ENCODE results near the gene TENM3. TPM values are rescaled to one million over a fixed set of nuclear protein-coding genes. Genes with fewer than 3 reads are reported as not detected.
A peak's percentile ranks its signal among the peaks of the same experiment; 100 is the strongest.
"Not testable (repeated sequence)": the region's sequence is repeated elsewhere in the genome, so short reads cannot be mapped to it uniquely, and the experiment has no call there.

TENM3 gene
- polyA plus RNA-seq, 4 donors: 14.4 to 17.3 (median 15.4) TPM

- no peak for DNase-seq (ENCODE audit: low read depth in 4 of 4, low spot score in 2 of 4)
Observed at GRCh38 chr4:182382941-182383340, 139.7 kb downstream of the TENM3 start.

GRCh38 chr4:182384631-182385091 lies 141.5 kb downstream of the TENM3 start:
- DNase-seq (ENCODE audit: low read depth in 4 of 4, low spot score in 2 of 4): peak; percentile 7 to 17 (median 14)

GRCh38 chr4:182385897-182386296 lies 142.7 kb downstream of the TENM3 start:
- DNase-seq (ENCODE audit: low read depth in 4 of 4, low spot score in 2 of 4): no peak

- not testable (repeated sequence) for DNase-seq (ENCODE audit: low read depth in 4 of 4, low spot score in 2 of 4)
Observed at GRCh38 chr4:182386576-182386975, 143.4 kb downstream of the TENM3 start.

- DNase-seq (ENCODE audit: low read depth in 4 of 4, low spot score in 2 of 4): no peak
Observed at GRCh38 chr4:182391111-182391684, 148.0 kb downstream of the TENM3 start.

- no peak for DNase-seq (ENCODE audit: low read depth in 4 of 4, low spot score in 2 of 4)
Observed at GRCh38 chr4:182394181-182394580, 151.0 kb downstream of the TENM3 start.

GRCh38 chr4:182400081-182400480 lies 156.9 kb downstream of the TENM3 start:
- no peak for DNase-seq (ENCODE audit: low read depth in 4 of 4, low spot score in 2 of 4)

- no peak for DNase-seq (ENCODE audit: low read depth in 4 of 4, low spot score in 2 of 4)
Observed at GRCh38 chr4:182400790-182401189, 157.6 kb downstream of the TENM3 start.

- no peak for DNase-seq (ENCODE audit: low read depth in 4 of 4, low spot score in 2 of 4)
Observed at GRCh38 chr4:182404376-182404775, 161.2 kb downstream of the TENM3 start.

- DNase-seq (ENCODE audit: low read depth in 4 of 4, low spot score in 2 of 4): no peak
Observed at GRCh38 chr4:182405087-182405486, 161.9 kb downstream of the TENM3 start.

- DNase-seq (ENCODE audit: low read depth in 4 of 4, low spot score in 2 of 4): no peak
Observed at GRCh38 chr4:182409271-182409670, 166.1 kb downstream of the TENM3 start.

- no peak for DNase-seq (ENCODE audit: low read depth in 4 of 4, low spot score in 2 of 4)
Observed at GRCh38 chr4:182411391-182411790, 168.2 kb downstream of the TENM3 start.

GRCh38 chr4:182413550-182413949 lies 170.3 kb downstream of the TENM3 start:
- no peak for DNase-seq (ENCODE audit: low read depth in 4 of 4, low spot score in 2 of 4)

GRCh38 chr4:182415116-182415515 lies 171.9 kb downstream of the TENM3 start:
- DNase-seq (ENCODE audit: low read depth in 4 of 4, low spot score in 2 of 4): no peak

- no peak for DNase-seq (ENCODE audit: low read depth in 4 of 4, low spot score in 2 of 4)
Observed at GRCh38 chr4:182416067-182416466, 172.9 kb downstream of the TENM3 start.

GRCh38 chr4:182418054-182418734 lies 175.0 kb downstream of the TENM3 start:
- no peak for DNase-seq (ENCODE audit: low read depth in 4 of 4, low spot score in 2 of 4)

GRCh38 chr4:182420189-182420588 lies 177.0 kb downstream of the TENM3 start:
- no peak for DNase-seq (ENCODE audit: low read depth in 4 of 4, low spot score in 2 of 4)

- DNase-seq (ENCODE audit: low read depth in 4 of 4, low spot score in 2 of 4): no peak
Observed at GRCh38 chr4:182421753-182422152, 178.6 kb downstream of the TENM3 start.

GRCh38 chr4:182425302-182425701 lies 182.1 kb downstream of the TENM3 start:
- no peak for DNase-seq (ENCODE audit: low read depth in 4 of 4, low spot score in 2 of 4)

GRCh38 chr4:182426901-182427300 lies 183.7 kb downstream of the TENM3 start:
- DNase-seq (ENCODE audit: low read depth in 4 of 4, low spot score in 2 of 4): no peak

- no peak for DNase-seq (ENCODE audit: low read depth in 4 of 4, low spot score in 2 of 4)
Observed at GRCh38 chr4:182427554-182427953, 184.4 kb downstream of the TENM3 start.

- no peak for DNase-seq (ENCODE audit: low read depth in 4 of 4, low spot score in 2 of 4)
Observed at GRCh38 chr4:182429896-182430295, 186.7 kb downstream of the TENM3 start.
